Astrocyte (in vitro differentiated cells and primary cell): ENCODE measurements around the gene NEMP1. TPM values are rescaled to one million over a fixed set of nuclear protein-coding genes. Genes with fewer than 3 reads are reported as not detected.
A peak's percentile ranks its signal among the peaks of the same experiment; 100 is the strongest.

Experiments
- DNase-seq: peaks from one replicate; pipeline ENCODE4 v3.0.0-alpha.2; 2010; ENCODE audit warnings: low read depth
- FAIRE-seq: peaks from 2 replicates; lab custom pipeline; 2011; peaks lifted over from hg19 to GRCh38; lab: Jason Lieb, UNC
- H2AFZ ChIP-seq: 2 replicates; pipeline ENCODE4 v1.6.0; 2012; ENCODE audit warnings: low read depth, low read length, inconsistent platforms
- H3K27ac ChIP-seq: 2 replicates; pipeline ENCODE4 v1.5.1; 2011; ENCODE audit warnings: low read depth, low read length, inconsistent platforms
- H3K27me3 ChIP-seq: 2 replicates; pipeline ENCODE4 v1.6.0; 2011; ENCODE audit warnings: low read length, inconsistent platforms; ENCODE audit not compliant: insufficient read depth
- H3K36me3 ChIP-seq: 2 replicates; pipeline ENCODE4 v1.5.1; 2011; ENCODE audit warnings: low read length, inconsistent platforms; ENCODE audit not compliant: insufficient read depth
- H3K4me1 ChIP-seq: 2 replicates; pipeline ENCODE4 v1.5.1; 2011; ENCODE audit warnings: low read length, inconsistent platforms; ENCODE audit not compliant: insufficient read depth
- H3K4me2 ChIP-seq: 2 replicates; pipeline ENCODE4 v1.6.0; 2012; ENCODE audit warnings: low read length, inconsistent platforms
- H3K4me3 ChIP-seq: 2 replicates; pipeline ENCODE4 v1.5.1; 2011; ENCODE audit warnings: low read depth, mild to moderate bottlenecking, low read length, inconsistent platforms; ENCODE audit not compliant: insufficient read depth
- H3K79me2 ChIP-seq: 2 replicates; pipeline ENCODE4 v1.6.0; 2012; ENCODE audit warnings: mild to moderate bottlenecking, low read length, inconsistent platforms; ENCODE audit not compliant: insufficient read depth
- H3K9ac ChIP-seq: 2 replicates; pipeline ENCODE4 v1.6.0; 2012; ENCODE audit warnings: mild to moderate bottlenecking, low read length, inconsistent platforms
- H3K9me3 ChIP-seq: 2 replicates; pipeline ENCODE4 v1.5.1; 2012; ENCODE audit warnings: low read depth, mild to moderate bottlenecking, low read length, inconsistent platforms; ENCODE audit not compliant: insufficient read depth
- H4K20me1 ChIP-seq: 2 replicates; pipeline ENCODE4 v1.6.0; 2012; ENCODE audit warnings: low read length, inconsistent platforms; ENCODE audit not compliant: insufficient read depth
- H3K27ac Mint-ChIP-seq: one replicate; pipeline ENCODE4 v1.8.0; 2021; ENCODE audit warnings: mild to moderate bottlenecking, mixed read lengths; ENCODE audit not compliant: unreplicated experiment
- H3K27me3 Mint-ChIP-seq: one replicate; pipeline ENCODE4 v1.8.0; 2021; ENCODE audit warnings: low read depth, mixed read lengths; ENCODE audit not compliant: unreplicated experiment
- H3K36me3 Mint-ChIP-seq: one replicate; pipeline ENCODE4 v1.8.0; 2021; ENCODE audit warnings: low read depth, mixed read lengths; ENCODE audit not compliant: unreplicated experiment
- H3K4me1 Mint-ChIP-seq: one replicate; pipeline ENCODE4 v1.8.0; 2021; ENCODE audit warnings: low read depth, mixed read lengths; ENCODE audit not compliant: unreplicated experiment
- H3K4me3 Mint-ChIP-seq: one replicate; pipeline ENCODE4 v1.8.0; 2021; ENCODE audit warnings: mild to moderate bottlenecking, moderate library complexity, mixed read lengths; ENCODE audit not compliant: unreplicated experiment
- H3K9me3 Mint-ChIP-seq: one replicate; pipeline ENCODE4 v1.8.0; 2021; ENCODE audit warnings: mild to moderate bottlenecking, mixed read lengths; ENCODE audit not compliant: unreplicated experiment
- EZH2 ChIP-seq: IDR thresholded peaks from 2 replicates; pipeline ENCODE4 v1.6.1; 2012; ENCODE audit warnings: mild to moderate bottlenecking, low read length, inconsistent platforms; ENCODE audit not compliant: insufficient read depth
- total RNA-seq: library from RNA; stranded (reverse); gene quantifications from 2 replicates; pipeline ENCODE4 v1.2.1, GENCODE V29; 2021
- TF ChIP-seq, protein P1 (sequence below): IDR thresholded peaks from 2 replicates; pipeline ENCODE4 v1.5.1; 2011; ENCODE audit warnings: low read depth, mild to moderate bottlenecking, inconsistent platforms, low read length, moderate library complexity; ENCODE audit not compliant: insufficient read depth

Gene NEMP1
- total RNA-seq, 1 donor from 2014 or later, result 10.6 TPM

- no peaks in the 10 kb centered on the region for H4K20me1 ChIP-seq
- no peaks in the 10 kb centered on the region for H3K36me3 ChIP-seq
- H3K4me1 ChIP-seq, result no peaks in the 10 kb centered on the region
- H3K27ac ChIP-seq, result no peak overlapping the region
- FAIRE-seq (no peak), DNase-seq (no peak)
- H3K4me2 ChIP-seq, result no peak overlapping the region
- peaks cover 40% of the 10 kb centered on the region for H3K27me3 ChIP-seq
- H3K4me3 Mint-ChIP-seq, result peak overlapping the region; percentile 7
- no peak overlapping the region for H3K27ac Mint-ChIP-seq
- peaks cover 2% of the 10 kb centered on the region for H3K9me3 Mint-ChIP-seq
- H3K36me3 Mint-ChIP-seq, result no peaks in the 10 kb centered on the region
- peaks cover 3% of the 10 kb centered on the region for H3K9me3 ChIP-seq
- H3K4me3 ChIP-seq, result no peak overlapping the region
- no peak overlapping the region for H3K9ac ChIP-seq
- no peak overlapping the region for H2AFZ ChIP-seq
- H3K79me2 ChIP-seq, result no peaks in the 10 kb centered on the region
- no peak for TF ChIP-seq EZH2
- TF ChIP-seq, protein P1, sequence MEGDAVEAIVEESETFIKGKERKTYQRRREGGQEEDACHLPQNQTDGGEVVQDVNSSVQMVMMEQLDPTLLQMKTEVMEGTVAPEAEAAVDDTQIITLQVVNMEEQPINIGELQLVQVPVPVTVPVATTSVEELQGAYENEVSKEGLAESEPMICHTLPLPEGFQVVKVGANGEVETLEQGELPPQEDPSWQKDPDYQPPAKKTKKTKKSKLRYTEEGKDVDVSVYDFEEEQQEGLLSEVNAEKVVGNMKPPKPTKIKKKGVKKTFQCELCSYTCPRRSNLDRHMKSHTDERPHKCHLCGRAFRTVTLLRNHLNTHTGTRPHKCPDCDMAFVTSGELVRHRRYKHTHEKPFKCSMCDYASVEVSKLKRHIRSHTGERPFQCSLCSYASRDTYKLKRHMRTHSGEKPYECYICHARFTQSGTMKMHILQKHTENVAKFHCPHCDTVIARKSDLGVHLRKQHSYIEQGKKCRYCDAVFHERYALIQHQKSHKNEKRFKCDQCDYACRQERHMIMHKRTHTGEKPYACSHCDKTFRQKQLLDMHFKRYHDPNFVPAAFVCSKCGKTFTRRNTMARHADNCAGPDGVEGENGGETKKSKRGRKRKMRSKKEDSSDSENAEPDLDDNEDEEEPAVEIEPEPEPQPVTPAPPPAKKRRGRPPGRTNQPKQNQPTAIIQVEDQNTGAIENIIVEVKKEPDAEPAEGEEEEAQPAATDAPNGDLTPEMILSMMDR, result no peak
- peaks cover 24% of the 10 kb centered on the region for H3K4me1 Mint-ChIP-seq
- peaks cover 39% of the 10 kb centered on the region for H3K27me3 Mint-ChIP-seq
Measured at GRCh38 chr12:57012600-57013465, 65.8 kb downstream of the NEMP1 start.

DNA sequence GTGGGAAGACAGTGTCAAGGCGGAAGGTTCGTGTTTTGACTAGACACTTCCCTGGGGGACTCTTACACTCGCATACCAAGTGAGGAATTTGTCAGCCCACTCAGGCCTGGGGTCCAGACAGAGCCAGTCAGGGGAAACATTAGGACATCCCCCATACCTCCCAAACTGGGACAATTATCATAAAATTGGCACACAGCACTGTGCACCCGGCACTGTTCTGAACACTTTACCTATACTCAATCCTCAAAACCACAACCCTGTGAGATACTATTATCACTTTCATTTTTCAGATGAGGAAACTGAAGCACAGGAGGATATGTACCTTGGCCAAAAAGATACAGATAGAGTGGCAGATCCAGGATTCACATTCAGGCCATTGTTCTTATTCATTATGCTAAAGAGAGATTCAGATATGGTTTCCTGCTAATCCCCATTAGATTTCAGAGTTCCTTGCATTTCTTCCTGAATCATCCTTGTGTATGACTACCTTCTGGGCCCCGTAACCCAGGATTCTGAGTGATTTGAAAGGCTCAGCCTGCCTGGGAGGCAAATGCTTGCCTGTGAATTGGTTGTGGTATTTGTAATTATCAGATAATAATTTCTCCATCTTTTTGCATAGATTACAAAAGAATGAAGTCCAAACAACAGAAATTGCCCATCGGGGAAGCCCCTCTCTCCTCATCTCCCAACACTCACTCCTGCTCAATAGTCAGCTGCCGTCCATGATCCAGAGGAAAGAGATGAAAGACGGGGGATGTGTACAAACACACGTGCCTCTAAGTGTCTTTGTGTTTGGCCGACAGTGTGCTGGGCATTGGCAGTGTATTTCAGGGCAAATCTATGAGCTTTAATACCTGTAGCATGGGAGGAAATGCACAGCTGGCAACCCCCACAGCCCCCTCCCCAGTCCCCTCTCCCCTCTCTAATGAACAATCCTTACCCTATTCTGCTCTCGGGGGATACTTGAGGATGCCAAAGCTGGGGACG lies 66.9 kb downstream of the NEMP1 start:
- no peak overlapping the region for H3K27ac Mint-ChIP-seq
- H3K36me3 Mint-ChIP-seq, result no peaks in the 10 kb centered on the region
- Histone ChIP-seq H3K4me2 (no peak overlapping the region), H4K20me1 (no peaks in the 10 kb centered on the region), H3K27ac (no peak overlapping the region), H3K9me3 (peaks cover 3% of the 10 kb centered on the region), H3K4me3 (no peak overlapping the region), H3K36me3 (no peaks in the 10 kb centered on the region), H2AFZ (no peak overlapping the region), H3K4me1 (peaks cover 2% of the 10 kb centered on the region), H3K9ac (no peak overlapping the region), H3K79me2 (no peaks in the 10 kb centered on the region), H3K27me3 (peaks cover 40% of the 10 kb centered on the region)
- DNase-seq, result no peak
- peaks cover 38% of the 10 kb centered on the region for H3K27me3 Mint-ChIP-seq
- no peak overlapping the region for H3K4me3 Mint-ChIP-seq
- H3K4me1 Mint-ChIP-seq, result peaks cover 24% of the 10 kb centered on the region
- no peak for FAIRE-seq
- TF ChIP-seq EZH2, result no peak
- TF ChIP-seq, protein P1, result no peak
- peaks cover 2% of the 10 kb centered on the region for H3K9me3 Mint-ChIP-seq
